Mammary epithelial cell (primary cell): Measurements from ENCODE around the gene DDX59.

Experiments
- EZH2 ChIP-seq: IDR thresholded peaks from 2 replicates; pipeline ENCODE4 v1.6.1; 2012; ENCODE audit warnings: low read length, inconsistent platforms, borderline replicate concordance
- TF ChIP-seq, protein P1 (sequence below), 2 donors: IDR thresholded peaks in 1 of 2; conservative IDR thresholded peaks in 1 of 2; 2 replicates each; pipeline ENCODE4 v1.5.1; 2011 to 2012; ENCODE audit warnings: inconsistent platforms in 2 of 2, low read length in 2 of 2, mild to moderate bottlenecking in 2 of 2, control low read depth in 1 of 2, low read depth in 1 of 2; ENCODE audit not compliant: insufficient read depth in 1 of 2; ENCODE audit errors: extremely low read depth in 1 of 2

- TF ChIP-seq EZH2, result no peak
- TF ChIP-seq, protein P1, sequence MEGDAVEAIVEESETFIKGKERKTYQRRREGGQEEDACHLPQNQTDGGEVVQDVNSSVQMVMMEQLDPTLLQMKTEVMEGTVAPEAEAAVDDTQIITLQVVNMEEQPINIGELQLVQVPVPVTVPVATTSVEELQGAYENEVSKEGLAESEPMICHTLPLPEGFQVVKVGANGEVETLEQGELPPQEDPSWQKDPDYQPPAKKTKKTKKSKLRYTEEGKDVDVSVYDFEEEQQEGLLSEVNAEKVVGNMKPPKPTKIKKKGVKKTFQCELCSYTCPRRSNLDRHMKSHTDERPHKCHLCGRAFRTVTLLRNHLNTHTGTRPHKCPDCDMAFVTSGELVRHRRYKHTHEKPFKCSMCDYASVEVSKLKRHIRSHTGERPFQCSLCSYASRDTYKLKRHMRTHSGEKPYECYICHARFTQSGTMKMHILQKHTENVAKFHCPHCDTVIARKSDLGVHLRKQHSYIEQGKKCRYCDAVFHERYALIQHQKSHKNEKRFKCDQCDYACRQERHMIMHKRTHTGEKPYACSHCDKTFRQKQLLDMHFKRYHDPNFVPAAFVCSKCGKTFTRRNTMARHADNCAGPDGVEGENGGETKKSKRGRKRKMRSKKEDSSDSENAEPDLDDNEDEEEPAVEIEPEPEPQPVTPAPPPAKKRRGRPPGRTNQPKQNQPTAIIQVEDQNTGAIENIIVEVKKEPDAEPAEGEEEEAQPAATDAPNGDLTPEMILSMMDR (conservative IDR thresholded peaks at IDR 0.05 in 1 of 2, IDR thresholded peaks at IDR 0.05 in 1 of 2; ENCODE audit: extremely low read depth in 1 of 2, insufficient read depth in 1 of 2, low read depth in 1 of 2, low read length in 2 of 2), result no peak
Measured at GRCh38 chr1:200675588-200675852, 5.8 kb upstream of the DDX59 start.
